Activated CD4-positive, alpha-beta T cell treated with anti-CD3 and anti-CD28 coated beads, Interleukin-2, amount 10 ng/mL, durations not matched to agents 7 days and 5 days (primary cell): ENCODE data around the gene SYTL2. TPM values are rescaled to one million over a fixed set of nuclear protein-coding genes. Genes with fewer than 3 reads are reported as not detected.
"Not testable (repeated sequence)": the region's sequence is repeated elsewhere in the genome, so short reads cannot be mapped to it uniquely, and the experiment has no call there.

Experiments used
- CTCF ChIA-PET: fragments of 350-600 bp; sonication (Branson Sonifier 250); formaldehyde crosslinking; loops from one replicate; lab custom pipeline; 2021; ENCODE audit warnings: antibody characterized with exemption; lab: Charles Lee
- POLR2A ChIA-PET: fragments of 350-600 bp; sonication (Branson Sonifier 250); formaldehyde crosslinking; loops from one replicate; lab custom pipeline; 2021; ENCODE audit warnings: antibody characterized with exemption; lab: Charles Lee
- DNase-seq: peaks from one replicate; pipeline ENCODE4 v3.0.0-alpha.2; 2020
- H3K27ac Mint-ChIP-seq: one replicate; pipeline ENCODE4 v1.8.0; 2021; ENCODE audit warnings: mild to moderate bottlenecking, moderate library complexity, mixed read lengths
- H3K27me3 Mint-ChIP-seq: one replicate; pipeline ENCODE4 v1.8.0; 2021; ENCODE audit warnings: mixed read lengths
- H3K36me3 Mint-ChIP-seq: one replicate; pipeline ENCODE4 v1.8.0; 2021; ENCODE audit warnings: low read depth, mixed read lengths
- H3K4me1 Mint-ChIP-seq: one replicate; pipeline ENCODE4 v1.8.0; 2021; ENCODE audit warnings: mixed read lengths
- H3K4me3 Mint-ChIP-seq: one replicate; pipeline ENCODE4 v1.8.0; 2021; ENCODE audit warnings: mild to moderate bottlenecking, moderate library complexity, mixed read lengths
- H3K9me3 Mint-ChIP-seq: one replicate; pipeline ENCODE4 v1.8.0; 2021; ENCODE audit warnings: mixed read lengths
- total RNA-seq, 2 experiments: library from RNA; stranded (reverse); gene quantifications; one replicate each; pipeline ENCODE4 v1.2.3, GENCODE V29; 2021

Gene SYTL2
- total RNA-seq, 2 experiments from 2014 or later, result 43.5 to 45.6 TPM

DNA sequence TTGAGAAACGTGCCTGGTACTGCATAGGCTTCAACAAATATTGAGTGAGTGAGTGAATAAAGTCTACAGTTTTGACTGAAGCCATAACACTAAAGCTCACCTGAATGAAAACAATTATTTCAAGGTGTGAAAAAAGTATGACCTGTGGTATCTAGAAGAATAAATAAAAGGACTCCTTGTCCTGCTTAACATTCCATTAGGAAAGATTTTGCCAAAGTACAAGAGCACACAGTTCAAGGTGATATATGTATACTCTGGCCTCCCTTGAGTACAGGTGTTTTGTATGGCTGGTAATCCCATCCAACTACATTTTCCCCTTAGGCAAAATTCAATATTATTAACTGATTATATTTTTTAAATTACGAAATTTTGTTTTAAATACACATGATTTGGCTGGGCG is 144.3 kb downstream of the SYTL2 start:
- CTCF ChIA-PET, result no interaction called here
- POLR2A ChIA-PET, result no interaction called here
- H3K27me3 Mint-ChIP-seq, result no peaks in the 10 kb centered on the region
- DNase-seq, result no peak
- peaks cover 2% of the 10 kb centered on the region for H3K9me3 Mint-ChIP-seq
- peaks cover 21% of the 10 kb centered on the region for H3K36me3 Mint-ChIP-seq
- peaks cover 15% of the 10 kb centered on the region for H3K4me1 Mint-ChIP-seq
- H3K27ac Mint-ChIP-seq, result no peak overlapping the region
- no peak overlapping the region for H3K4me3 Mint-ChIP-seq

DNA sequence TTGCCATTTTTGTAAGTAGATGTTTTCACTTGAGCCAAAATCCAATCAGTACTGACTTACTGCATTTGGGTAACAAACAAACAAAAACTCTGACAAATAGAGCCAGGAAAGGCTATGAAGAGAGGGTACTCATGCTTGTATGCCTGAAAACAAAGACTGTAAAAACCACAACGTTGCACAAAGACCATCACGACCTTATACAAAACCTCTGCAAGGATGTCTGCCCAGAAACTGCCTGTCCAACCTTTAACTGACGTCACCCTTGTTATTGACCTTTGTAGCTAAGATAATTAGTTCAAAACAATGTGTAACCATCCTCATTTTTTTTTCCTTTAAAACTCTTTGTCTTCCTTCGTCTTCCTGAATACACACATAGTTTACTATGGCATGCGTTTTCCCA is 145.2 kb downstream of the SYTL2 start:
- H3K27ac Mint-ChIP-seq, result peak overlapping the region; percentile 100
- H3K4me1 Mint-ChIP-seq, result peaks cover 24% of the 10 kb centered on the region
- no peaks in the 10 kb centered on the region for H3K9me3 Mint-ChIP-seq
- no peak for DNase-seq
- no peaks in the 10 kb centered on the region for H3K27me3 Mint-ChIP-seq
- peaks cover 30% of the 10 kb centered on the region for H3K36me3 Mint-ChIP-seq
- POLR2A ChIA-PET, result interaction anchor here (0.9 kb wide), 1 partner anchor 149 kb away, joined by 3 read pairs; no protein-coding TSS in a partner anchor
- CTCF ChIA-PET, result no interaction called here
- H3K4me3 Mint-ChIP-seq, result peak overlapping the region; percentile 100

DNA sequence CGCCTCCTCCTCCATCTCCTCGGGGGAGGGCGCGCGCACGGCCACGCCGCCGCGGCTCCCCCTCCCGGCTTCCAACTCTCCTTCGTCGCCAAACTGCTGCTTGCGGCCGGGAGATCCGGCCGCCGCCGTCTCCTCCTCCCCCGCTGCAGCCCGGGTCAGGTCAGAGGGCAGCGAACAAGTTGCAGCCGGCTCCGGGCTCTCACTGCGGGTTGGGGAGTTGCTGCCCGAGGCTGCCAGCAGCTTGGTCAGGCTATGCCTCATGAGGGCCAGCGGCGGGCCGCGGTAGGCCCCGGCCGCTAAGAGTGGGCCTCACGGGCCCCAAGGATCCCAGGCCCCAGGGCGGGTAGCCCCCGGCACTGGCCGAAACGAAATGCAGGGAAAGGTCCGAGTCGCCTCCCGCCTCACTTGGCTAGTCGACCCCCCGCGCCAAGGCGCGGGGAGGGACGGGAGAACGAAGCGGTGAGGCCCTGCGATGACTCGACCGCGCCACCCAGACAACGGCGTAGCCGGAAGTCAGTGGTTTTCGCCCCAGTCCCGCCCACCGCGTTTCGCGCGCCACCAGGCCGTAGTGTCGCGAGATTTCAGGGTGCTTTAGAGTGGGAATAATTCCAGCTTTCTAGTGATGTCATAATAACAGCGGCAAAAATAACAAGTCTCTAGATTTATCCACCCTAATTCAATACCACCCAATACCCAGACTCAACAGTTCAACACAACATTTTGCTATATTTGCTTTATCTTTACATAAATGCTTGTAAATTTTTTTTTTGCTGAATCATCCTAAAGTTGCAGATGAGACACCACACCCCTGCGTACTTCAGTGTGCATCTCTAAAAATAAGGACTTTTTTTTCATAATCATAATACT is 146.1 kb downstream of the SYTL2 start, which contains the start of gene CREBZF:
Gene CREBZF, minus strand, starts transcription at position 515 of the 867 bp plus-strand sequence. Its CDS starts 254 bp downstream, at position 261.
- ChIA-PET POLR2A (interaction anchor here (0.7 to 0.9 kb wide), 2 partner anchors 25 to 149 kb away, joined by 3 to 4 read pairs; no protein-coding TSS in a partner anchor), CTCF (interaction anchor here (0.5 to 2.8 kb wide), 7 partner anchors 11 to 636 kb away, joined by 3 to 16 read pairs (median 4); partner anchors contain the start of gene TMEM126A)
- Mint-ChIP-seq H3K4me1 (peaks cover 33% of the 10 kb centered on the region), H3K9me3 (no peaks in the 10 kb centered on the region), H3K4me3 (peak within 1 kb of the TSS; percentile 100), H3K27me3 (no peaks in the 10 kb centered on the region), H3K27ac (peak within 1 kb of the TSS; percentile 100), H3K36me3 (peaks cover 39% of the 10 kb centered on the region)
- peak; percentile 94 for DNase-seq

DNA sequence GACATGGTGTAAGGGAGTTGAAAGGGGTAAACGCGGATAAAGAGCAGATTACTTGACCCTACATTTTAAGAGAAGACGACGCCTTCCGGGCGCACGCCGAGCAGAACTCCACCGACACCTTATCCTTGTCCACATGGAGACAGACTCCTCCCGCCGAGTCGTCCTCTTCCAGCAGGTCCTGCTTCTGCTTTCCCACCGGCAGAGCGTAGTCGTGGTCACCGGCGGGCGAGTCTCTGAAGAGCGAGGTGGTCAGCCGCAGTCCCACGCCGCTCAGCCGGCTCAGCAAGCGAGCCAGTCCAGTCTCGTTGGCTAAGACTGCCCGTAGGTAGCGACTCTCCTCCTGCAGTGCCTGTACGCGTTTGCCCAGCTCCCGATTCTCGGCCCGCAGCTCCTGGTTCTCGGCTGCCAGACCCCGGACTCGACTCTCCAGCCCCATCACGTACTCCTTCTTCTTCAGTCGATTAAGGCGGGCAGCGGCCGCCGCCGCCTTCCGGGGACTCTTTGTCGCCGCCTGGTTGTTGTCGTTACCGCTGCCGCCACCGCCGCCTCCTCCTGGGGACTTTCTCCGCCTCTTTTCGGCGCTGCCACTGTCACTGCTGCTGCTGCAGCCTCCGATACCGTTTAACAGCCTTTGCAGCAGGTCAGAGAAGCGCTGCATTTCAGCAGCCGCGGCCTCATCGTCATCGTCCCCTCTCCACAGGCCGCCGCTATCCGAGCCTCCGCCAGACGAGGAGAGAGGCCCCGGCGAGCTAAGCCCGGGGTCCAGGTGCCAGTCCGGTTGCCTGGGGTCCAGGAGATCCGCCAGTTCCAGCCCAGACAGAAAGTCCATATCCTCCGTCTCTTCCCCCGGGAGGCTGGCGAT is 147.0 kb downstream of the SYTL2 start:
- Mint-ChIP-seq H3K4me1 (peaks cover 40% of the 10 kb centered on the region), H3K27me3 (no peaks in the 10 kb centered on the region), H3K36me3 (peaks cover 45% of the 10 kb centered on the region), H3K27ac (peak overlapping the region; percentile 100), H3K4me3 (peak overlapping the region; percentile 100), H3K9me3 (no peaks in the 10 kb centered on the region)
- ChIA-PET POLR2A (interaction anchor here (0.6 kb wide), 1 partner anchor 207 kb away, joined by 9 read pairs; no protein-coding TSS in a partner anchor), CTCF (interaction anchor here (0.6 to 2.8 kb wide), 8 partner anchors 15 to 191 kb away, joined by 3 to 16 read pairs (median 3); partner anchors contain the start of gene TMEM126A)
- DNase-seq, result peak; percentile 92

DNA sequence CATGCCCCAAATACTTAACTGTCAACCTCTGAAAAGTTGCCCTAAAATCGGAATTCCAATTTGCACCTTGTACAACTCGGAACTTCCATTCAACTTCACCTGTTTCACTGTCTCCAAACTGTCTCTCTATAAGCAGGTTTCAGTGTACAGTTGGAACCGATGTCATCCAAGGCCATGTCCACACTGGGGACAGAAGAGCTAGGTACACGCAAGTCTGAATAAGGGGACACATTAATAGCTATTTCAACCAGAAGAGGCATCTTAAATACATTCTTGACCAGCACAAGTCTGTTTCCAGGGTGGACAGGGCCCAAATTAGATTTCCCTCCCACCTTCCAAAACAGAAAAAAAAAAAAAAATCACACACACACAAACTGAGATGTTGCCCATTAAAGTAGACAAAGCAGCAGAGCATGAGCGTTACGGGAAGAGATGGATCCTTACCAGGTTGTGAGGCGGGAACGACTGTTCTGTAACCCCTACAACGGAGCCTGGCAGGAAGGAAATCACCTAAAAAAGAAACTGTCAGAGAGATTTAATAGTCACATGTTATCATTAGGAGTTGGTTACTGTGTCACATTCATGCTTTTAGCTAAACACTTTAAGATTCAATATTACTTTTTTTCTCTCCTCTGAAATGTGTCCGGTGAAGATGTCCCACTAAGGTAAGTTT is 147.7 kb downstream of the SYTL2 start:
- ChIA-PET POLR2A (interaction anchor here (0.6 kb wide), 1 partner anchor 208 kb away, joined by 9 read pairs; no protein-coding TSS in a partner anchor), CTCF (interaction anchor here (0.6 to 2.8 kb wide), 4 partner anchors 15 to 191 kb away, joined by 3 to 16 read pairs (median 4); partner anchors contain the start of gene TMEM126A)
- H3K4me3 Mint-ChIP-seq, result peak overlapping the region; percentile 100
- H3K36me3 Mint-ChIP-seq, result peaks cover 49% of the 10 kb centered on the region
- peak overlapping the region; percentile 100 for H3K27ac Mint-ChIP-seq
- no peak for DNase-seq
- H3K4me1 Mint-ChIP-seq, result peaks cover 46% of the 10 kb centered on the region
- H3K27me3 Mint-ChIP-seq, result no peaks in the 10 kb centered on the region
- H3K9me3 Mint-ChIP-seq, result no peaks in the 10 kb centered on the region

DNA sequence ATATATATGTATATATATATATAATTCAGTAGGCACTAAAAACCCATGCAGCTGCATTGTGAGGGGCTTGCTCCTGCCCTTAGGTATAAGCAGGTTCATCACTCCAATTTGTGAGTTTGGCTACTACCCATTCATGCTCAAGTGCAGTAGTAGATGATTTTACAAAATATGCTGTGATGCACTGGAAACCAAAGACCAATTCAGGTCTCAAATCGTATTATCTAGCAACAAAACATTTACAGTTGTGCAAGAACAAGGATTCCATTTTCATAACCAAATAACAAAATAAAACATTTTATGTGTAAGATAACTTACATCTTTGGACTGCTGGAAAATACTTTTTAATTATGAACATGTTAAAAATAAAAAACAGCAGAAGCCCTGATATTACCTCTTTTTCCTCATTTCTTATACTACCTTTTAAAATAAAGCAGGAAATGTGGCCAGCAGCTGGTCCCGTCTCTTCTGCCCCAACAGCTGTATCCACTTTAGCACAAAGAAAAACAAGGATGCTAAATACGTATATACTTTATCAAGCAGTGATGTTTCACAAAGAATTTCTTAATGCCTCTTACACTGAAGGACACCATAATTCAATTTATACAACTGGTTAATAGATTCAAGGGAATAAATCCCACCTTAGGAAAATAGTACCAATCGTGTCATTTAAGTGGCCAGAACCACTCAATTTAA is 148.8 kb downstream of the SYTL2 start:
- Mint-ChIP-seq H3K36me3 (peaks cover 51% of the 10 kb centered on the region), H3K4me1 (peaks cover 49% of the 10 kb centered on the region), H3K27ac (peak overlapping the region; percentile 9)

DNA sequence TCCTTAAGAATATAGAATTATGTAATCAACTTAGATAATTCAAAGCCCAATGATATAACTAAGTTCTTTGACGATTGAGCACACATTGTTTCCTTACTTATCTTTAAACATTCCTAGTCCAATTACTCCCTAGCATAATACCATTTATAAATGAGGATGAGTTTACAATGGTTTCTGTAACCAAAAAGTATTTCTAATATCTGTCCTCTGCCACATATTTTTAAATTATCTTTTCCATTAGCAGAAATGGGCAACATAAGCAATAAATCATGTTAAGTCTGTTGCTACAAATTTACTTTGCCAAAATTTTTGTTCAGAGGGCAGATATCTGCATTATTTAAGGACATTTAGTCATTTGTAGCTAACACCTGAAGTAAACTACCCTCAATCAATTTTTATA is 152.8 kb downstream of the SYTL2 start:
- H3K36me3 Mint-ChIP-seq, result peaks cover 54% of the 10 kb centered on the region
- CTCF ChIA-PET, result interaction anchor here (1.5 kb wide), 1 partner anchor 10 kb away, joined by 3 read pairs; no protein-coding TSS in a partner anchor
- DNase-seq, result no peak
- H3K4me3 Mint-ChIP-seq, result no peak overlapping the region
- no peak overlapping the region for H3K27ac Mint-ChIP-seq
- H3K9me3 Mint-ChIP-seq, result no peaks in the 10 kb centered on the region
- H3K4me1 Mint-ChIP-seq, result peaks cover 54% of the 10 kb centered on the region
- H3K27me3 Mint-ChIP-seq, result no peaks in the 10 kb centered on the region
- POLR2A ChIA-PET, result no interaction called here

More for the DNA sequence above, 148.8 kb downstream of the SYTL2 start:
- H3K27me3 Mint-ChIP-seq, result no peaks in the 10 kb centered on the region
- ChIA-PET POLR2A (interaction anchor here (0.6 kb wide), 1 partner anchor 34 kb away, joined by 3 read pairs; the partner anchor contains the start of gene TMEM126B), CTCF (interaction anchor here (0.9 to 1.3 kb wide), 2 partner anchors 43 to 86 kb away, joined by 3 to 4 read pairs; no protein-coding TSS in a partner anchor)
- no peaks in the 10 kb centered on the region for H3K9me3 Mint-ChIP-seq
- H3K4me3 Mint-ChIP-seq, result peak overlapping the region; percentile 100
- DNase-seq, result no peak

DNA sequence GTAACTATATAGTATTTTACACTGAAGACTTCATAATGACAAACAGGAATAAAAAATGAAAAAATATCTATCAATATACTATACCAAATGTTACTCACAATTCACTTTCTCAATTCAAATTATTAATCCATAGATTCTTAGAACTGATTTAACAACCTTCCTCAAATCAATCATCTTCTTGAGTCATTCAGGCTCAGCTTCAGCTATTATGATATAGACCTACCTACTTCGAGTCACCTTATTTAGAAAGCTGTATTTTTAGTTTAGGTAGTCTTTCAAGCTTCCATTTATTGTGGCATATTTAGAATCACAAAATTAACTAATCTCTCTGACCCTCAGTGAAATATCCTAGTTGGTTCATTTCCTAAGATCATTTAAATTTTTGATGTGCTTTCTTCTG is 154.2 kb downstream of the SYTL2 start:
- ChIA-PET CTCF (interaction anchor here (0.6 kb wide), 1 partner anchor 611 kb away, joined by 3 read pairs; no protein-coding TSS in a partner anchor), POLR2A (no interaction called here)
- H3K9me3 Mint-ChIP-seq, result no peaks in the 10 kb centered on the region
- no peak overlapping the region for H3K27ac Mint-ChIP-seq
- H3K27me3 Mint-ChIP-seq, result no peaks in the 10 kb centered on the region
- peaks cover 57% of the 10 kb centered on the region for H3K4me1 Mint-ChIP-seq
- H3K36me3 Mint-ChIP-seq, result peaks cover 48% of the 10 kb centered on the region
- DNase-seq, result no peak
- no peak overlapping the region for H3K4me3 Mint-ChIP-seq

DNA sequence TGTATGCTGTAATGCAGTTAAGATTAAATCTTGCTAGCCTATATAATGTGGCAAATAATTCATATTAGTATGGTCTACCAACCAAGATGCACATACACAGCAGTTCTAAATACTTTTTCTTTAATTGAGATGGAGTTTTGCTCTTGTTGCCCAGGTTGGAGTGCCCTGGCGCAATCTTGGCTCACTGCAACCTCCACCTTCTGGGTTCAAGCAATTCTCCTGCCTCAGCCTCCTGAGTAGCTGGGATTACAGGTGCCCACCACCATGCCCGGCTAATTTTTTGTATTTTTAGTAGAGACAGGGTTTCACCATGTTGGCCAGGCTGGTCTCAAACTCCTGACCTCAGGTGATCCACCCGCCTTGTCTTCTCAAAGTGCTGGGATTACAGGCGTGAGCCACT is 156.6 kb downstream of the SYTL2 start:
- peaks cover 31% of the 10 kb centered on the region for H3K36me3 Mint-ChIP-seq
- H3K9me3 Mint-ChIP-seq, H3K27ac Mint-ChIP-seq, H3K4me3 Mint-ChIP-seq, DNase-seq, POLR2A ChIA-PET, H3K27me3 Mint-ChIP-seq: not testable (repeated sequence)
- CTCF ChIA-PET, result interaction anchor here (1.4 kb wide), 1 partner anchor 11 kb away, joined by 4 read pairs; the partner anchor contains the start of gene CREBZF
- H3K4me1 Mint-ChIP-seq, result peaks cover 49% of the 10 kb centered on the region

DNA sequence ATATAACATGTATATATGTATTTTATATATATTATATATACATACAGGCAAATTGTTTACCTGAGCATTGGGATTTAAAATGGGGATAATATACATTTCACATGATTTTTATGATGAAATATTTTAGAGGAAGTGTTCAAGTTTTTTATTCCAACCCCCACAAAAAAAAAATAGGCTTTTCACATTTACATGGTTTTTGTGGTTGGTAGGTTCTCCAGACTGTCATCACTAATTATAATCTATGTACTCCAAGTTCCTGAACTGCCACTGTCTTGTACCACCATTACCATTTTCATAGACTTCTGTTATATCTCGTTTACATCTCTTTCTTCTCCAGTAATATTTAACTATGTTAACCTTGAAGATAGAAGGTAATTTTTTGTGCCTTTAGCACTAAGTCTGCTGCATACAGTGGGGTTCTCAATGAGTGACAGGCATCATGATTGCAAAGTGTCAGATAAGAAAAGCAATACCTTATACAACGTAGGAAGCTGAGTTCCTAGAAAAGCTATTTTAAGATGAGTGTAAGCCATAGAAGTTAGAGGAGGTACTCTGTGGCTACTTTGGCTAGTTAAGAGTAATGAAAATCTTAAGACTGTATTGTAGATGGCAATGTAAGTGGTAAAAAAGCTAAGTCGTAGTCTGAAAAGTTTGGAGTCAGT is 158.0 kb downstream of the SYTL2 start:
- CTCF ChIA-PET, result interaction anchor here (0.6 kb wide), 1 partner anchor 47 kb away, joined by 4 read pairs; no protein-coding TSS in a partner anchor
- H3K4me3 Mint-ChIP-seq, result no peak overlapping the region

DNA sequence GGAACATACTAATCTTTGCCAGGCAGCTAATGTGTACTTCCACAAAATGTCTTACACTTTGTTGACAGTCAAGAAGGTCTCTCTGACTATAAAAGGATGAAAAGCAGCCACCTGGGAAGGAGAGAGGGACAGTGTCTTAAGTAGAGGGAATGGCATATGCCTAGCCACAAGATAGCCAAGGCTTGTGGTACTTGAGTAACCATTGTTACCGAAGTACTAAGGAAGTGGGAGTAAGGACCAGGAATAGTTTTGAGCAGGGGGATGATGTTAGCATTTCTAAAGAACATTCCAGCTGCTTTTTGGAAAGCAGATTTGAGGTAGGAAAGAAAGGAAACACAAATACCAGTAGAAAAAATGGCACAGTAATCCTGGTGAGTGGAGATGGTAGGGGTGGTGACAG is 159.8 kb downstream of the SYTL2 start:
- peaks cover 50% of the 10 kb centered on the region for H3K4me1 Mint-ChIP-seq

More for the DNA sequence above, 158.0 kb downstream of the SYTL2 start:
- Mint-ChIP-seq H3K4me1 (peaks cover 51% of the 10 kb centered on the region), H3K9me3 (no peaks in the 10 kb centered on the region), H3K27ac (no peak overlapping the region), H3K36me3 (peaks cover 25% of the 10 kb centered on the region), H3K27me3 (no peaks in the 10 kb centered on the region)
- POLR2A ChIA-PET, result no interaction called here
- no peak for DNase-seq

More for the DNA sequence above, 159.8 kb downstream of the SYTL2 start:
- peaks cover 17% of the 10 kb centered on the region for H3K36me3 Mint-ChIP-seq
- no peak overlapping the region for H3K4me3 Mint-ChIP-seq
- DNase-seq, result no peak
- CTCF ChIA-PET, result interaction anchor here (0.8 to 2.3 kb wide), 2 partner anchors 14 to 15 kb away, joined by 4 to 7 read pairs; no protein-coding TSS in a partner anchor
- no peaks in the 10 kb centered on the region for H3K27me3 Mint-ChIP-seq
- no peak overlapping the region for H3K27ac Mint-ChIP-seq
- H3K9me3 Mint-ChIP-seq, result no peaks in the 10 kb centered on the region
- POLR2A ChIA-PET, result no interaction called here
